GM21526 (cell line): ENCODE data around the gene CYGB.
"Not testable (repeated sequence)": the region's sequence is repeated elsewhere in the genome, so short reads cannot be mapped to it uniquely, and the experiment has no call there.

ENCODE experiments used
- ATAC-seq: cut with Tn5 transposase; IDR thresholded peaks from one replicate; pipeline ENCODE4 v1.9.1; 2021; ENCODE audit warnings: moderate library complexity; ENCODE audit not compliant: unreplicated experiment, low FRiP score

CYGB gene

GRCh38 chr17:76525513-76525833, 12.0 kb downstream of the CYGB start:
- not testable (repeated sequence) for ATAC-seq

DNA sequence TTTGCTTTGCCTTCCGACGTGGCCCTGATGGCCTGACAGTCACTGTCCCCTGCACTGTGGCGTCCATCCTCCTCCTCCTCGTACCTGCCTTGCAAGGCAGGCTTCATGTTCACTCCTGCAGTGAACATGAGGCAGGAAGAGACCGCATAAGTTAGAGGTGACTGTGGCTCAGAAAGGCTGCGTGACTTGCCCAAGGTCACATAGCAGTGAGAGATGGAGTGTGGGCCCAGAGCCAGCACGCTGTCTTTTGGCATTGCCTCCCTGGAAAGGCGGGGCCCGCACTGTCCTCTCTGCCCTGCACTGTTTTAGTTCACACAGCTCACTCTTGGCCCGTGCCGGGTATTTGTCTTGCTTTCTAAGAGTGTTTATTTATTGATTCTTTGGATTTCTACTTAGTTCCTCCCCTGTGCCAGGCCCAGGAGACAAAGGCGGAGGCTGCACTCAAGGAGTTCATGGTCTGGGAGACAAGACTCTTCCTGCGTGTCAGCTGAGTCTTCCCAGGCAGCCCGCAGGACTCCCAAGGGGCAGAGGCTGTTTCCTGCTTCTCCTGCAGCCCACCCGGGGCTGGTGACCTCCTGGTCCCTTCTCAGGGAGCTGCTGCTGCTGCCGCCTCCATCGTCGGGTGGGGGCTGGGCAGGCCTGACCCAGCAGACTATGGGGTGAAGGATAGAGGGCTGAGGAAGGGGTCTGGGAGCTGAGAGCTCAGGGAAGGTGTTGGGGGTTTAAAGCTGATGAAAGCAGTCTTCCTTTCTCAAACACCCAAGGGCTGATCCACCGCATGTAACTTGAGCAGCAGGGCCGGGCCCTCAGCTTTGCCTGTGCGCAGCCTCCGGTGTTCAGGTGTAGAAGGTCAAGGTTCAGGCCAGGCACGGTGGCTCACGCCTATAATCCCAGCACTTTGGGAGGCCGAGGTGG, 12.7 kb downstream of the CYGB start:
- no peak for ATAC-seq

DNA sequence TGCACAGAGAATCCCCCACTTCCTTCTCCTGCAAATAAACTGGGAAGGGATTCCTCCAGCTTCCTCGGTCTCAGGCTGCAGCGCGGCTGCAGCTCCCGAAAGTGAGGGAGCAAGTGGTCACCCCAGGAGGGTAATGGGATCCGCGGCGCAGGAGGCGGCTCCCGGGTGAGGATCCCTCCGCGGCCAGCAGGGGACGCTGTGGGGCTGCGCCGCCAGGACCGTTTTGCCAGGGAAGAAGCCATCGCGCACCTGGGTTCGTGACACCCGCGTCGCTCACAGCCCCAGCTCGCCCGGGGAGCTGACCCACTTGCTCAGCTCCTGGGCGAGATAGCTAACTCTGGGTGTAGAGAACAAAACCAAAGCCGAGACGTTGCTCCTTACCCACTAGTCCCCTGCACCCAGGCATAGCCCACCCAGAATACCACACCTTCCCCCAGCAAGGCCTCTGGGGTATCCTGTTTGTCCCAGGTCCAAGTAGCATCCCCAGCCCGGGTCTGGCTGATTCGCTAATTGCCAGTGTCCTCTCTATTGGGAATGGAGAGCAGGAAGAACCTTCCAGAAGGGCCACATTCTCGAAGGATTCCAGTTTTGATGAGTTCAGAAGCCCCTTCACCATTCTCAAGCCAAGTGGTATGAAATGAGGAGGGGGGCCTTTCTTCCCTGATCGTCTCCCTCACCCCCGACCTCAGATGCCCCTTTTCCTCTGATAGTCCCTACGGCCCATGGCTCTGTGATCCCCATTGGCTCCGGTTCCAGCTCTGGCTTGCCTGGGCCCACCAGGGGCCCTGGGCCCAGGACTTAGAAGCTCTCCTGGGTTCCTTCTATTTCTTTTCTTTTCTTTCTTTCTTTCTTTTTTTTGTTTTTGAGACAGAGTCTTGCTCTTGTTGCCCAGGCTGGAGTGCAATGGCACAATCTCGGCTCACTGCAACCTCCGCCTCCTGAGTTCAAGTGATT, 14.1 kb downstream of the CYGB start:
- no peak for ATAC-seq

DNA sequence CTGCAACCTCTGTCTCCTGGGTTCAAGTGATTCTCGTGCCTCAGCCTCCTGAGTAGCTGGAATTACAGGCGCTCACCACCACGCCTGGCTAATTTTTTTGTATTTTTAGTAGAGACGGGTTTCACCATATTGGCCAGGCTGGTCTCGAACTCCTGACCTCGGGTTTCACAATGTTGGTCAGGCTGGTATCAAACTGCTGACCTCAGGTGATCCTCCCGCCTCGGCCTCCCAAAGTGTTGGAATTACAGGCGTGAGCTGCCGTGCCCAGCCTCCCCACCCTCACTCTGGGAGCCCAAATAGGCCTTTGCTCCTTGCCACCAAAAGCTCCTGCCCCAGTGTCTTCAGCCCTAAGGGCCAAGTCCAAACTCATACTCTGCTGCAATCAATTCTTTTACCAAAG, 15.8 kb downstream of the CYGB start:
- ATAC-seq, result not testable (repeated sequence)

DNA sequence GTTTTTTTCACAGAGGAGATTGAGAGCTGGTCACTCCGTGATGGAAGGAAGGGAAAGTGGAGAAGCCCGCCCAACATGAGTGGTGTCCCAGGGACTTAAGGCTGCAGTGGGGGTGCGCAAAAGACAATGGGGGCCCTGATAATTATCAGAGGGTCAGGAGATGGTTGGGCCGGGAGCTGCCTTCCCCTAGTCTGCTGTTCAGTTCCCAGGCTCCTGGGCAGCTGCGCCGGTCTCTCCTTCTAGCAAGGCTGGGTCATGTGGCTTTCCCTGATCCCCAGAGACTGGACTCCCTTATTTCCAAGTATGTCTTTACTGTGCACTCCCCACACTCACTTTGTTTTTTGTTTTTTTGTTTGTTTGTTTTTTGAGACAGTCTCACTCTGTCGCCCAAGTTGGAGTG, 16.2 kb downstream of the CYGB start:
- no peak for ATAC-seq

- ATAC-seq, result no peak
Measured at GRCh38 chr17:76519048-76519966, 18.2 kb downstream of the CYGB start.

DNA sequence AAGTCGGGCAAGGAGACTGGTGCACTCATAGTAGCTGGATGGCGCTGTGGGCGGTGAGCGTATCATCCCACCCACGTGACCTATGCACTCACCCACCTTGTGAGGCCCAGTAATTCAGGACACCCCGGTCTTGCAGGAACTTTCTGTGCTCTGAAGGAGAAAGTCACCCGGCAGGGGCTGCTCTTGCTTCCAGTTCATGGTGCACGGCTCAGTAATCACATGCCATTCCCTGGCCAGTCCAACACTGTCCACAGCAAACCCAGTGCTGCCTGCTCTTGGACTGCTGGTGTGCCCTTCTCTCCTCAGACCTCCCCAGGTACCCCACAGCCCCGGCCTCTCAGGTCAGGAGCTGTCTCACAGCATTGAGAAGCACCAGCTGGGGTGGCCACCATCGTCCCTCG, 19.9 kb downstream of the CYGB start:
- ATAC-seq, result no peak

DNA sequence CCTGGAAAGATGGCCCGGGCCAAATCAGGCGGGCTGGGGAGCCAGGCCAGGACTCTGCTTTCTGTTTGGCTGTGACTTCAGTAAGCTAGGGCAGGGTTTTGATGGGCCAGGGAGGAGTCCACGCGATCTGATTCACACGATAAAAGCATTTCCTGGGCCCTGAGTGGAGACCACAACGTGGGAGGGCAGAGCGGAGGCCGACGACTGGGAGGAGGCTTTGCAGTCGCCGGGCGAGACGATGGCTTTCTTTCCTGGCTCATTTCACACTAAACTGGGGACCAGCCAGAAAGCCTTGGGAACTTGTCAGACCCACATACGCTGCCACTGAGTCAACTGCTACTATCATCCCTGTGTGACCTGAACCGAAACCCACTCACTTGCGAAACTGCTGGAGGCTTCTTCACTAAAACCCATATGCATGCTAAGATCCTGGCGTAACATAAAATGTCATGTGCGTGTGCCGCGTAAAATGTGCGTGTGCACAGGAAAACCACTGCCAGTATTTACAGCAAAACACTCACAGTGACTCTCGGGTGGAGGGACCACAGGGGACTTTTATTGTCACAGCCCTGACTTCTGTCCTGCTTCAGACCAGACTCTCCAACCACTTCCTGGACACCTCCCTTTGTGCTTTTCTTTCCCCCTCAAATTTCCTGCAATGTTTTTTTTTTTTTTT, 22.1 kb downstream of the CYGB start:
- no peak for ATAC-seq

- not testable (repeated sequence) for ATAC-seq
Measured at GRCh38 chr17:76514355-76514754, 23.2 kb downstream of the CYGB start.

DNA sequence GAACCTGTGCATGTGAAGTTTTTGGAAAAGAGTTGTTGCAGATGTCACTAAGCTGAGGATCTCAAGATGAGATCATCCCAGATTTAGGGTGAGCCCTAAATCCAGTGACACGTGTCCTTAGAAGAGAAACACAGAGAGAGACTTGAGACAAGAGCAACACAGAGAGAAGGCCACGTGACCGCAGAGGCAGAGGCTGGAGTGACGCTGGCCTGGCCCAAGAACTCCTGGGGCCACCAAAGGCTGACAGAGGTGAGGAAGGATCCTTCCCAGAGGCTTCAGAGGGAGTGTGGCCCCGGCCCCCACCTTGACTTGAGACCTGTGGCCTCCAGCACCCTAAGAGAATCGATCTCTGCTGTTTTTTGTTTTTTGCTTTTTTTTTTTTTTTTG, 24.2 kb downstream of the CYGB start:
- no peak for ATAC-seq

- ATAC-seq, result no peak
Measured at GRCh38 chr17:76512366-76513305, 24.9 kb downstream of the CYGB start.

GRCh38 chr17:76511668-76512365, 25.7 kb downstream of the CYGB start:
- no peak for ATAC-seq

GRCh38 chr17:76510831-76511244, 26.7 kb downstream of the CYGB start:
- no peak for ATAC-seq

DNA sequence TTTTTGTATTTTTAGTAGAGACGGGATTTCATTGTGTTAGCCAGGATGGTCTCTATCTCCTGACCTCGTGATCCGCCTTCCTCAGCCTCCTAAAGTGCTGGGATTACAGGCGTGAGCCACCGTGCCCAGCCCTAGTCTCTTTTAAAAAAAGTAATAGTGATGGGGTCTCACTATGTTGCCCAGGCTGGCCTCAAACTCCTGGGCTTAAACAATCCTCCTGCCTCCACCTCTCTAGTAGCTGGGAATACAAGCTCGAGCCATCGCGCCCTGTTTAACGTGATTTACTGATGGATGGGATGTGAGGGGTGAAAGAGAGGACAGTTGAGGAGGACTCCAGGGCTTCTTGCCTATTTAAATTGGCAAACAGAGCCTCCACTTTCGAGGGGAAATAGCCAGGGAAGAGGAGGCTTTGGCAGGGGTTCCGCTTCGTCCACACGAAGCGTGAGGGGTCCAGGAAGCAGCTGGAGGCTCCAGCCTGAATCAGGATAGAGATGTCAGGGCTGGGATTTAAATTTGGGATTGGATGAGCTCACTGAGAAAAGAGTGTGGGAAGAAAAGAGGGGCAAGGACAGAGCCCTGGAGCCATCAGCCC, 28.9 kb downstream of the CYGB start:
- not testable (repeated sequence) for ATAC-seq

GRCh38 chr17:76506408-76507345, 30.8 kb downstream of the CYGB start:
- peak; percentile 56 for ATAC-seq

DNA sequence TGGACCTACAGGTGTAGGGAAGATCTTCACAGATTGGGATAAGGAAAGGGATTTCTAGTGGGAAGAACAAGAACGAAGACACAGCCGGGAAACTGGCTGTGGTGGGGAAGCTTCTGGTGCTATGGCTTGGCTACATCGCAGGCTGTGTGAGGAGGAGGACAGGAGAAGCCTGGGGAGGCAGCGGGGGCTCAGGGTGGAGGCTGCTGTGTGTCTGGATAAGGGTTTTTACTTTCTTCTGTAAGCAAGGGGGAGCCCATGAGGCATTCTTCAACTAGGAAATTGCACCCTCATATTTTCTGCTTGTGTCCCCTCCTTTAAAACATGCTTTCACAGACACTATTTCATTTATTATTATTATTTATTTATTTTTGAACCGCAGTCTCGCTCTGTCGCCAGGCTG, 33.4 kb downstream of the CYGB start:
- ATAC-seq, result no peak
